WTC11 (cell line): ENCODE measurements around the gene MTX1. TPM values are rescaled to one million over a fixed set of nuclear protein-coding genes. Genes with fewer than 3 reads are reported as not detected.
A peak's percentile ranks its signal among the peaks of the same experiment; 100 is the strongest.

Source experiments
- ATAC-seq: fragments of 200-7000 bp; cut with Tn5 transposase; 2 replicates; pipeline ENCODE4 v1.10.0; 2021; ENCODE audit warnings: mild to moderate bottlenecking, moderate library complexity
- CTCF ChIA-PET: fragments of 300-600 bp; sonication (Branson Sonifier 250); formaldehyde crosslinking; loops from one replicate; lab custom pipeline; 2021; ENCODE audit warnings: antibody characterized with exemption; lab: Charles Lee
- POLR2A ChIA-PET: fragments of 350-600 bp; sonication (Branson Sonifier 250); formaldehyde crosslinking; loops from one replicate; lab custom pipeline; 2021; ENCODE audit warnings: antibody characterized with exemption; lab: Charles Lee
- DNase-seq: peaks from one replicate; pipeline ENCODE4 v3.0.0; 2021; ENCODE audit warnings: low spot score
- H3K27ac Mint-ChIP-seq: 2 replicates; pipeline ENCODE4 v1.8.0; 2021; ENCODE audit warnings: mixed read lengths
- H3K27me3 Mint-ChIP-seq: 2 replicates; pipeline ENCODE4 v1.8.0; 2021; ENCODE audit warnings: low read depth, mild to moderate bottlenecking, moderate library complexity, mixed read lengths
- H3K36me3 Mint-ChIP-seq: 2 replicates; pipeline ENCODE4 v1.8.0; 2021; ENCODE audit warnings: mixed read lengths
- H3K4me1 Mint-ChIP-seq: 2 replicates; pipeline ENCODE4 v1.8.0; 2022; ENCODE audit warnings: mixed read lengths
- H3K4me3 Mint-ChIP-seq: 2 replicates; pipeline ENCODE4 v1.8.0; 2021; ENCODE audit warnings: mild to moderate bottlenecking, moderate library complexity, mixed read lengths
- H3K9me3 Mint-ChIP-seq: 2 replicates; pipeline ENCODE4 v1.8.0; 2021; ENCODE audit warnings: mixed read lengths
- CBFB ChIP-seq: sonication (generic); formaldehyde crosslinking; IDR thresholded peaks from 2 replicates; pipeline ENCODE4 v1.8.1; 2022; ENCODE audit warnings: mild to moderate bottlenecking, low read depth, missing genetic modification reagents
- ETV6 ChIP-seq: sonication (generic); formaldehyde crosslinking; IDR thresholded peaks from 2 replicates; pipeline ENCODE4 v1.8.1; 2022; ENCODE audit warnings: mild to moderate bottlenecking, missing genetic modification reagents
- FOXK1 ChIP-seq: sonication (generic); formaldehyde crosslinking; IDR thresholded peaks from 2 replicates; pipeline ENCODE4 v1.8.0; 2022; ENCODE audit warnings: mild to moderate bottlenecking, moderate library complexity, missing genetic modification reagents
- FOXP1 ChIP-seq: sonication (generic); formaldehyde crosslinking; IDR thresholded peaks from 2 replicates; pipeline ENCODE4 v1.8.0; 2022; ENCODE audit warnings: missing genetic modification reagents, mild to moderate bottlenecking, moderate library complexity, borderline replicate concordance
- NFE2L1 ChIP-seq: sonication (generic); formaldehyde crosslinking; IDR thresholded peaks from 2 replicates; pipeline ENCODE4 v1.8.1; 2023; ENCODE audit warnings: missing genetic modification reagents
- NR2C2 ChIP-seq: sonication (generic); formaldehyde crosslinking; IDR thresholded peaks from 2 replicates; pipeline ENCODE4 v1.8.0; 2022; ENCODE audit warnings: mild to moderate bottlenecking, missing genetic modification reagents
- RELA ChIP-seq: sonication (generic); formaldehyde crosslinking; IDR thresholded peaks from 2 replicates; pipeline ENCODE4 v1.8.1; 2022; ENCODE audit warnings: missing genetic modification reagents, mild to moderate bottlenecking, borderline replicate concordance
- ZBTB21 ChIP-seq: sonication (generic); formaldehyde crosslinking; IDR thresholded peaks from 2 replicates; pipeline ENCODE4 v1.8.1; 2023; ENCODE audit warnings: mild to moderate bottlenecking, missing genetic modification reagents, borderline replicate concordance
- ZNF232 ChIP-seq: sonication (generic); formaldehyde crosslinking; IDR thresholded peaks from 2 replicates; pipeline ENCODE4 v1.8.0; 2022; ENCODE audit warnings: mild to moderate bottlenecking, missing genetic modification reagents
- ZNF423 ChIP-seq: fragments of 250-450 bp; sonication (Bioruptor Pico); IDR thresholded peaks from 2 replicates; pipeline ENCODE4 v2.1.2; 2022; ENCODE audit warnings: mild to moderate bottlenecking, moderate library complexity
- total RNA-seq: library from RNA; stranded (reverse); gene quantifications from 3 replicates; pipeline ENCODE4 v1.2.3, GENCODE V29; 2021
- TF ChIP-seq, protein P1 (sequence below): sonication (generic); formaldehyde crosslinking; IDR thresholded peaks from 2 replicates; pipeline ENCODE4 v1.8.0; 2022; ENCODE audit warnings: mild to moderate bottlenecking, missing genetic modification reagents
- TF ChIP-seq, protein P2 (sequence below): sonication (generic); formaldehyde crosslinking; IDR thresholded peaks from 2 replicates; pipeline ENCODE4 v1.8.1; 2023; ENCODE audit warnings: mild to moderate bottlenecking, moderate library complexity, missing genetic modification reagents
- TF ChIP-seq, protein P3 (sequence below): sonication (generic); formaldehyde crosslinking; IDR thresholded peaks from 2 replicates; pipeline ENCODE4 v1.8.1; 2023; ENCODE audit warnings: mild to moderate bottlenecking, missing genetic modification reagents, moderate library complexity
- TF ChIP-seq, protein P4 (sequence below): sonication (generic); formaldehyde crosslinking; IDR thresholded peaks from 2 replicates; pipeline ENCODE4 v1.8.0; 2022; ENCODE audit warnings: mild to moderate bottlenecking, missing genetic modification reagents
- TF ChIP-seq, protein P5 (sequence below): sonication (generic); formaldehyde crosslinking; IDR thresholded peaks from 2 replicates; pipeline ENCODE4 v1.8.1; 2023; ENCODE audit warnings: mild to moderate bottlenecking, missing genetic modification reagents
- TF ChIP-seq, protein P6 (sequence below): sonication (generic); formaldehyde crosslinking; IDR thresholded peaks from 2 replicates; pipeline ENCODE4 v1.8.1; 2023; ENCODE audit warnings: mild to moderate bottlenecking, missing genetic modification reagents
- TF ChIP-seq, protein P7 (sequence below): sonication (generic); formaldehyde crosslinking; IDR thresholded peaks from 2 replicates; pipeline ENCODE4 v1.8.0; 2022; ENCODE audit warnings: mild to moderate bottlenecking, missing genetic modification reagents

The MTX1 gene
- total RNA-seq, 1 experiment from 2014 or later: 62.8 TPM

DNA sequence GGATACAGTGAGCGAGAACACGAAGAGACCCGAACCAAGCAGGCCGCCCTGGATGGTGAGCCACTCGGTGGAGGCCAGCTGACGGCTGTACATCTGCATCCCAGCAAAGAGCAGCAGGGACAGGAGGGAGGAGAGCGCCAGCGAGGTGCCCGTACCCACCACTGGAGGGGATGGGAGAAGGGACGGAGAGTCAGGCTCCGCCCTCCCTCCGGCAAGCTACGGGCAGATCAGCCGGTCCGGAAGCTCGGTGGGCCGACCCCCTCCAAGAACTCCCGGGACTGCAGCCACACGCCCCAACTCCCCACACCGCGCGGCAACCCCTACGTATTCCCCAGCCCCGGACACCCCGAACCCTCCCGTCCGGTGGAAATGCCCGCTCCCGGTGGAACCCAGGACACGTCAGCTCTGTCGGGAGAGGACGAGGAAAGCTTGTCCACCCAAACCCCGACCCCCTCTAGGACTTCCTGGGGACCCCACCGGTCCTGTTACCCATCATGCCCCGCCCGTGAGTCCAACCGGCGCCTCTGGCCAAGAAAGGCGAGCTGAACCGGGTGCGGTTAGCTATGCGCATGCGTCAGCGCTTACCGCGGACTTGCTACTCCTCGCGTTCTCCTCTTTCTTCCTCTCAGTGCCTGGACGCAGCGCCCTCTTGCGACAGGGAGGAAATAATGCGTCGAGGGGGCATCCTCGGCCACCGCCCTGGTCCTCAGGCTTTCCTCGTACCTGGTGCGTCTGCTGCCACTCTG, 35.6 kb upstream of the MTX1 start, which contains the start of gene KRTCAP2 (continued):
- TF ChIP-seq, protein P1, sequence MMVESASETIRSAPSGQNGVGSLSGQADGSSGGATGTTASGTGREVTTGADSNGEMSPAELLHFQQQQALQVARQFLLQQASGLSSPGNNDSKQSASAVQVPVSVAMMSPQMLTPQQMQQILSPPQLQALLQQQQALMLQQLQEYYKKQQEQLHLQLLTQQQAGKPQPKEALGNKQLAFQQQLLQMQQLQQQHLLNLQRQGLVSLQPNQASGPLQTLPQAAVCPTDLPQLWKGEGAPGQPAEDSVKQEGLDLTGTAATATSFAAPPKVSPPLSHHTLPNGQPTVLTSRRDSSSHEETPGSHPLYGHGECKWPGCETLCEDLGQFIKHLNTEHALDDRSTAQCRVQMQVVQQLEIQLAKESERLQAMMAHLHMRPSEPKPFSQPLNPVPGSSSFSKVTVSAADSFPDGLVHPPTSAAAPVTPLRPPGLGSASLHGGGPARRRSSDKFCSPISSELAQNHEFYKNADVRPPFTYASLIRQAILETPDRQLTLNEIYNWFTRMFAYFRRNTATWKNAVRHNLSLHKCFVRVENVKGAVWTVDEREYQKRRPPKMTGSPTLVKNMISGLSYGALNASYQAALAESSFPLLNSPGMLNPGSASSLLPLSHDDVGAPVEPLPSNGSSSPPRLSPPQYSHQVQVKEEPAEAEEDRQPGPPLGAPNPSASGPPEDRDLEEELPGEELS (CRISPR knock-in tag): 0 out of 2 replicates have a peak, but pooled peaks have one; percentile 48
- TF ChIP-seq ZNF232 (CRISPR knock-in tag): 0 out of 2 replicates have a peak, but pooled peaks have one; percentile 31
- no peak for TF ChIP-seq NR2C2 (CRISPR knock-in tag)
- TF ChIP-seq, protein P2, sequence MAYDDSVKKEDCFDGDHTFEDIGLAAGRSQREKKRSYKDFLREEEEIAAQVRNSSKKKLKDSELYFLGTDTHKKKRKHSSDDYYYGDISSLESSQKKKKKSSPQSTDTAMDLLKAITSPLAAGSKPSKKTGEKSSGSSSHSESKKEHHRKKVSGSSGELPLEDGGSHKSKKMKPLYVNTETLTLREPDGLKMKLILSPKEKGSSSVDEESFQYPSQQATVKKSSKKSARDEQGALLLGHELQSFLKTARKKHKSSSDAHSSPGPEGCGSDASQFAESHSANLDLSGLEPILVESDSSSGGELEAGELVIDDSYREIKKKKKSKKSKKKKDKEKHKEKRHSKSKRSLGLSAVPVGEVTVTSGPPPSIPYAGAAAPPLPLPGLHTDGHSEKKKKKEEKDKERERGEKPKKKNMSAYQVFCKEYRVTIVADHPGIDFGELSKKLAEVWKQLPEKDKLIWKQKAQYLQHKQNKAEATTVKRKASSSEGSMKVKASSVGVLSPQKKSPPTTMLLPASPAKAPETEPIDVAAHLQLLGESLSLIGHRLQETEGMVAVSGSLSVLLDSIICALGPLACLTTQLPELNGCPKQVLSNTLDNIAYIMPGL (CRISPR knock-in tag): peak; percentile 53; the same call in 1 of the 2 replicates
- TF ChIP-seq NFE2L1: no peak

DNA sequence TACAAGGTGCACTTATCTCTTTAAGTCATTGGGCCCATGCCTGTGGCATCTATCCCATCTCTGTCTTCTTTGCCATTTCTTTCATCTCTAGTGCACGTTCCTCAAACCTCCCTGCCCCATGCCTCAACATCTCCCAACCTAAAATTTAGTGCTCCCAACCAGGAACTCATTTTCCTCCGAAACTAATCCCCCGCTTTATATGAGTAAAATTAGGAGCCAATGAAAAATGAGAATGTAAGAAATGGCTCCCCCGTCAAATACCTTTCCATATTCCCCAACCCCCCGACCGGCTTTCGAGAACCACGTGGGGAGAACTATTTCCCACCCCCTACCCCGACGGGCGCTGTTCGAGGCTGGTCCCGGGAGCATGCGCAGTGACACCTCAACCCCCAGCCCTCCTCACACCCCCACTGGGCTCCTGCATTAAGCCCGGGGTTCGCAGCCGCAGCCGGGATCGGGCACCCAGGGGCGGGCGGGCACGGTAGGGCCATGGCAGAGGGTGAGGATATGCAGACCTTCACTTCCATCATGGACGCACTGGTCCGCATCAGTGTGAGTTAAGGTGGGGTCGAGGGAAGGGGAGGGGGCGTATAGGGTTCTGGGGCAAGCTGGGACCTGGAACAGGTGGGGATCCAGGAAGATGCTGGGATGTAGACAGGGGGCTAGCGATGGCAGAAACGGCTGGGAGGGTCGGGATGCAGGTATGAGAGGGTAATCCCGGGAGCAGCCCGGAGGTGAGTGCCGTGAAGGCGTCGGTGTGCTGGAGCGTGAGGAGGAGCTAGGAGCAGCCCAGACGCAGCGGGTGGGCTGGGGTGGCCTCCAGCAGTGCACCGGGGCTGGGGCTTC, 34.8 kb upstream of the MTX1 start, which contains the start of gene TRIM46:
TSS of gene TRIM46 (plus strand) at position 372 of the 846 bp plus-strand sequence. CDS start at position 490, 118 bp downstream.
- DNase-seq (peak; percentile 79), ATAC-seq (peak; percentile 26)
- peak within 1 kb of the TSS; percentile 94 for H3K4me3 Mint-ChIP-seq
- H3K27me3 Mint-ChIP-seq: no peaks in the 10 kb centered on the region
- ChIA-PET POLR2A (interaction anchor here (0.5 to 5.2 kb wide), 15 partner anchors 21 to 203 kb away, joined by 3 to 83 read pairs (median 3); partner anchors contain the start of gene SHC1), CTCF (interaction anchor here (0.7 to 12.2 kb wide), 60 partner anchors 7 to 1004 kb away, joined by 3 to 605 read pairs (median 7); partner anchors contain the start of genes ADAM15, CLK2, DPM3 and EFNA1)
- H3K9me3 Mint-ChIP-seq: no peaks in the 10 kb centered on the region
- peaks cover 30% of the 10 kb centered on the region for H3K36me3 Mint-ChIP-seq
- TF ChIP-seq, protein P3, sequence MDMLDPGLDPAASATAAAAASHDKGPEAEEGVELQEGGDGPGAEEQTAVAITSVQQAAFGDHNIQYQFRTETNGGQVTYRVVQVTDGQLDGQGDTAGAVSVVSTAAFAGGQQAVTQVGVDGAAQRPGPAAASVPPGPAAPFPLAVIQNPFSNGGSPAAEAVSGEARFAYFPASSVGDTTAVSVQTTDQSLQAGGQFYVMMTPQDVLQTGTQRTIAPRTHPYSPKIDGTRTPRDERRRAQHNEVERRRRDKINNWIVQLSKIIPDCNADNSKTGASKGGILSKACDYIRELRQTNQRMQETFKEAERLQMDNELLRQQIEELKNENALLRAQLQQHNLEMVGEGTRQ (CRISPR knock-in tag): peak; percentile 72
- TF ChIP-seq, protein P4, sequence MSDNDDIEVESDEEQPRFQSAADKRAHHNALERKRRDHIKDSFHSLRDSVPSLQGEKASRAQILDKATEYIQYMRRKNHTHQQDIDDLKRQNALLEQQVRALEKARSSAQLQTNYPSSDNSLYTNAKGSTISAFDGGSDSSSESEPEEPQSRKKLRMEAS: peak; percentile 58; the same call in 1 of the 2 replicates
- TF ChIP-seq ETV6 (CRISPR knock-in tag): 0 out of 2 replicates have a peak, but pooled peaks have one; percentile 5
- TF ChIP-seq, protein P5, sequence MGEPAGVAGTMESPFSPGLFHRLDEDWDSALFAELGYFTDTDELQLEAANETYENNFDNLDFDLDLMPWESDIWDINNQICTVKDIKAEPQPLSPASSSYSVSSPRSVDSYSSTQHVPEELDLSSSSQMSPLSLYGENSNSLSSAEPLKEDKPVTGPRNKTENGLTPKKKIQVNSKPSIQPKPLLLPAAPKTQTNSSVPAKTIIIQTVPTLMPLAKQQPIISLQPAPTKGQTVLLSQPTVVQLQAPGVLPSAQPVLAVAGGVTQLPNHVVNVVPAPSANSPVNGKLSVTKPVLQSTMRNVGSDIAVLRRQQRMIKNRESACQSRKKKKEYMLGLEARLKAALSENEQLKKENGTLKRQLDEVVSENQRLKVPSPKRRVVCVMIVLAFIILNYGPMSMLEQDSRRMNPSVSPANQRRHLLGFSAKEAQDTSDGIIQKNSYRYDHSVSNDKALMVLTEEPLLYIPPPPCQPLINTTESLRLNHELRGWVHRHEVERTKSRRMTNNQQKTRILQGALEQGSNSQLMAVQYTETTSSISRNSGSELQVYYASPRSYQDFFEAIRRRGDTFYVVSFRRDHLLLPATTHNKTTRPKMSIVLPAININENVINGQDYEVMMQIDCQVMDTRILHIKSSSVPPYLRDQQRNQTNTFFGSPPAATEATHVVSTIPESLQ (CRISPR knock-in tag): no peak
- peak; percentile 84 for TF ChIP-seq ZNF232 (CRISPR knock-in tag)
- TF ChIP-seq, protein P2 (CRISPR knock-in tag): no peak
- TF ChIP-seq RELA (CRISPR knock-in tag): no peak
- TF ChIP-seq ZBTB21 (CRISPR knock-in tag): no peak
- TF ChIP-seq, protein P6, sequence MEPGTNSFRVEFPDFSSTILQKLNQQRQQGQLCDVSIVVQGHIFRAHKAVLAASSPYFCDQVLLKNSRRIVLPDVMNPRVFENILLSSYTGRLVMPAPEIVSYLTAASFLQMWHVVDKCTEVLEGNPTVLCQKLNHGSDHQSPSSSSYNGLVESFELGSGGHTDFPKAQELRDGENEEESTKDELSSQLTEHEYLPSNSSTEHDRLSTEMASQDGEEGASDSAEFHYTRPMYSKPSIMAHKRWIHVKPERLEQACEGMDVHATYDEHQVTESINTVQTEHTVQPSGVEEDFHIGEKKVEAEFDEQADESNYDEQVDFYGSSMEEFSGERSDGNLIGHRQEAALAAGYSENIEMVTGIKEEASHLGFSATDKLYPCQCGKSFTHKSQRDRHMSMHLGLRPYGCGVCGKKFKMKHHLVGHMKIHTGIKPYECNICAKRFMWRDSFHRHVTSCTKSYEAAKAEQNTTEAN (CRISPR knock-in tag): peak; percentile 48; the same call in 1 of the 2 replicates
- 0 out of 2 replicates have a peak, but pooled peaks have one; percentile 12 for TF ChIP-seq CBFB (CRISPR knock-in tag)
- peak; percentile 50 for TF ChIP-seq ZNF423 (CRISPR knock-in tag)
- TF ChIP-seq, protein P7, sequence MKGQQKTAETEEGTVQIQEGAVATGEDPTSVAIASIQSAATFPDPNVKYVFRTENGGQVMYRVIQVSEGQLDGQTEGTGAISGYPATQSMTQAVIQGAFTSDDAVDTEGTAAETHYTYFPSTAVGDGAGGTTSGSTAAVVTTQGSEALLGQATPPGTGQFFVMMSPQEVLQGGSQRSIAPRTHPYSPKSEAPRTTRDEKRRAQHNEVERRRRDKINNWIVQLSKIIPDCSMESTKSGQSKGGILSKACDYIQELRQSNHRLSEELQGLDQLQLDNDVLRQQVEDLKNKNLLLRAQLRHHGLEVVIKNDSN: peak; percentile 61; the same call in 1 of the 2 replicates
- TF ChIP-seq FOXP1 (CRISPR knock-in tag): 0 out of 2 replicates have a peak, but pooled peaks have one; percentile 27
- 0 out of 2 replicates have a peak, but pooled peaks have one; percentile 30 for TF ChIP-seq FOXK1
- peaks cover 29% of the 10 kb centered on the region for H3K4me1 Mint-ChIP-seq
- peak within 1 kb of the TSS; percentile 95 for H3K27ac Mint-ChIP-seq
